ENCODE measurements around the gene ITLN2.
"Not testable (repeated sequence)": the region's sequence is repeated elsewhere in the genome, so short reads cannot be mapped to it uniquely, and the experiment has no call there.

ITLN2 gene

DNA sequence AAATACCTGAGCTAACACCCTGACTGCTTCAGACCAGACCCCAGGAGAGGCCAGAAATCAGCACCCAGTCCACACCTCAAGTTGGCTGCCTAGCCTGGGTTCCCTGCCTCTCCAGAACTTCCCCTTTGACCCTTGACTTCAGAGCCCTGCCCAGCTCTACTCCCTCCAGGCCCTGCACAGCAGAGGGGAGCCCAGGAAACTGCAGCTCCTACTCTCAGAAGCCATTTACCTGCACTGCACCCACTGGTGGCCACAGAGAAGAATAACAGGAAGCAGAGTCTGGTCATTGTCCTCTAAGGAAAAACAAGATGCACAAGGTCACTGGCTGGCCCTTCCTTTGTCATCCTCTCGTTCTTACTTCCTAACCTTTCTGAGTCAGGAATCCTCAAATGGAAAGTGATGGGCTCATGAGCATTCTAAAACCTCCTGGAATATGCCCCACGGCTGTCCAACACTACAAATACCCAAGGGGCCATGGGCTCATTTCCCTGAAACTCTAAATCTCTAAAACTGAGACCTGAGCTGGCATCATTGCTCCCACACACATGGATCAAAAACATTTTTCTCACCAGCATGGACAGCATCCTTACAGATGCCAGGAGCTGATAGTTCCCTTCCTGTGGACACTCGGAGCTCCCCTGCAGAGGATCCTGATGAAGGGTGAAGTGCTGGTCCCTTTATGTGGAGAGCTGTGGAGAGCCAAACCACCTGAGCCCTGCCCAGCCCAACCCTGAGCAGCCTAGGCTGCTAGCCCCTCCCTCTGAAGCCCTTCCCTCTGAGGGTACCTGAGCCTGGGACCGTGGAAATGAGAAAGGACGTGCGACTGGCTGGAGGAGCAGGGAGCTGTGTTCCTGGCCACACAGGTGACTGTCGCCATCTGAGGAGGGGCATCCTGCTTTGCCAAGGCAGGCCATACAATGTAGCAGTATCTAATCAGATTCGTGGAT is at the start of gene ITLN2:
Gene ITLN2, minus strand, starts transcription at position 652 of the 947 bp plus-strand sequence. Its CDS starts 68 bp downstream, at position 584.
- no peaks in the 10 kb centered on the region for H3K36me3 ChIP-seq (ENCODE audit: control insufficient read depth, insufficient read depth, low read length)
- H3K9me3 ChIP-seq (ENCODE audit: control insufficient read depth, low read length) = no peaks in the 10 kb centered on the region
- H3K4me3 ChIP-seq (ENCODE audit: low read length) = no peak within 1 kb of the TSS
- peaks cover 6% of the 10 kb centered on the region for H3K27me3 ChIP-seq (ENCODE audit: control insufficient read depth, insufficient read depth, low read length)
- peaks cover 5% of the 10 kb centered on the region for H3K4me1 ChIP-seq (ENCODE audit: control insufficient read depth, insufficient read depth, low read length)
- H3K9ac ChIP-seq (ENCODE audit: low read length) = no peak within 1 kb of the TSS

DNA sequence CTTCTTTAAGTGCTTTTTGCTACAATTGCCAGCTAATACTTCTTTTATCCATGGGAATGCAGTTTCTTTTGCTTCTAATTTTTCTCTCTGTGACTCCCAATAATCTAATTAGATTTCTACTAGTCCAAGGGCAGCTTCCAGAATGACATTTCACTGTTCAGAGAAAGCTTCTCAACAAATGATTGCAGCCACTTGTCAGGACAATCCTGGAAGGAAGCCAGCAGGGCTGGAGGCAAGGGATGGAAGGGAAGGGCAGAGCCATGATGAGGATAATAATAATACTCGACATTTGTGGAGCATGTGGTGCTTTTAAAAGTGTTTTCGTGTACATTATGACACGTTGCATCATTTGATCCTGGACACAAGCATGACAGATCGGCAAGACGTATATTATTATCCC is 46.9 kb upstream of the ITLN2 start:
- Histone ChIP-seq H3K9me3 (ENCODE audit: control insufficient read depth, low read length) (no peaks in the 10 kb centered on the region), H3K4me1 (ENCODE audit: control insufficient read depth, insufficient read depth, low read length) (peaks cover 17% of the 10 kb centered on the region), H3K36me3 (ENCODE audit: control insufficient read depth, insufficient read depth, low read length) (peaks cover 13% of the 10 kb centered on the region), H3K27me3 (ENCODE audit: control insufficient read depth, insufficient read depth, low read length) (no peaks in the 10 kb centered on the region), H3K9ac (ENCODE audit: low read length) (no peak overlapping the region), H3K4me3 (ENCODE audit: low read length) (no peak overlapping the region)

GRCh38 chr1:161000736-161001480 is 46.3 kb upstream of the ITLN2 start:
- Histone ChIP-seq H3K4me1 (ENCODE audit: control insufficient read depth, insufficient read depth, low read length) (peaks cover 15% of the 10 kb centered on the region), H3K9ac (ENCODE audit: low read length) (no peak overlapping the region), H3K4me3 (ENCODE audit: low read length) (no peak overlapping the region), H3K9me3 (ENCODE audit: control insufficient read depth, low read length) (no peaks in the 10 kb centered on the region), H3K36me3 (ENCODE audit: control insufficient read depth, insufficient read depth, low read length) (peaks cover 13% of the 10 kb centered on the region), H3K27me3 (ENCODE audit: control insufficient read depth, insufficient read depth, low read length) (no peaks in the 10 kb centered on the region)

GRCh38 chr1:160999376-160999775 is 44.8 kb upstream of the ITLN2 start:
- H3K9me3 ChIP-seq (ENCODE audit: control insufficient read depth, low read length) = no peaks in the 10 kb centered on the region
- H3K4me1 ChIP-seq (ENCODE audit: control insufficient read depth, insufficient read depth, low read length) = peaks cover 14% of the 10 kb centered on the region
- no peak overlapping the region for H3K9ac ChIP-seq (ENCODE audit: low read length)
- H3K27me3 ChIP-seq (ENCODE audit: control insufficient read depth, insufficient read depth, low read length) = no peaks in the 10 kb centered on the region
- peaks cover 13% of the 10 kb centered on the region for H3K36me3 ChIP-seq (ENCODE audit: control insufficient read depth, insufficient read depth, low read length)
- no peak overlapping the region for H3K4me3 ChIP-seq (ENCODE audit: low read length)

- Histone ChIP-seq H3K36me3 (ENCODE audit: control insufficient read depth, insufficient read depth, low read length) (peaks cover 13% of the 10 kb centered on the region), H3K27me3 (ENCODE audit: control insufficient read depth, insufficient read depth, low read length) (no peaks in the 10 kb centered on the region), H3K4me3 (ENCODE audit: low read length) (no peak overlapping the region), H3K4me1 (ENCODE audit: control insufficient read depth, insufficient read depth, low read length) (peaks cover 14% of the 10 kb centered on the region), H3K9me3 (ENCODE audit: control insufficient read depth, low read length) (no peaks in the 10 kb centered on the region), H3K9ac (ENCODE audit: low read length) (peak overlapping the region; percentile 11)
Observed at GRCh38 chr1:160997323-160998038, 42.9 kb upstream of the ITLN2 start.

DNA sequence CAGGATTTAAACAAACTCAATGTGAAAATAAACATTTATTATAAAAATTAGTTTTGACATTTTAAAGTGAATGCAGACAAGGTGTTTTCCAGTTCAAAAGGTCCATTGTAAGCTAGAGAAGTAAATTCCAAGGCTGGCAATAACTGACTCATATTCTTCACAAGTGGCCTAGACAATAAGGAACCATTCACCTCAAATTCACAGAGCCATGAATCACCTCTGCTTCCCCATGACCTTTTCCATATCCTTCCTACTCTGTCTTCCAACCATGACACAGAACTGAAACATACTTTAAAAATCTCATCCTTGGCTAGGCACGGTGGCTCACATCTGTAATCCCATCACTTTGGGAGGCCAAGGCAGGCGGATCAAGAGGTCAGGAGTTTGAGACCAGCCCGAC is 41.6 kb upstream of the ITLN2 start:
- Histone ChIP-seq H3K27me3 (ENCODE audit: control insufficient read depth, insufficient read depth, low read length) (no peaks in the 10 kb centered on the region), H3K4me3 (ENCODE audit: low read length) (no peak overlapping the region), H3K4me1 (ENCODE audit: control insufficient read depth, insufficient read depth, low read length) (peaks cover 14% of the 10 kb centered on the region), H3K36me3 (ENCODE audit: control insufficient read depth, insufficient read depth, low read length) (peaks cover 13% of the 10 kb centered on the region), H3K9ac (ENCODE audit: low read length) (no peak overlapping the region), H3K9me3 (ENCODE audit: control insufficient read depth, low read length) (no peaks in the 10 kb centered on the region)

GRCh38 chr1:160993544-160994193 is 39.1 kb upstream of the ITLN2 start:
- H3K4me3 ChIP-seq (ENCODE audit: low read length) = no peak overlapping the region
- H3K9ac ChIP-seq (ENCODE audit: low read length) = no peak overlapping the region
- H3K36me3 ChIP-seq (ENCODE audit: control insufficient read depth, insufficient read depth, low read length) = no peaks in the 10 kb centered on the region
- peaks cover 14% of the 10 kb centered on the region for H3K4me1 ChIP-seq (ENCODE audit: control insufficient read depth, insufficient read depth, low read length)
- H3K9me3 ChIP-seq (ENCODE audit: control insufficient read depth, low read length) = no peaks in the 10 kb centered on the region
- no peaks in the 10 kb centered on the region for H3K27me3 ChIP-seq (ENCODE audit: control insufficient read depth, insufficient read depth, low read length)

- not testable (repeated sequence) for H3K27me3 ChIP-seq (ENCODE audit: control insufficient read depth, insufficient read depth, low read length); H3K4me1 ChIP-seq (ENCODE audit: control insufficient read depth, insufficient read depth, low read length); H3K9me3 ChIP-seq (ENCODE audit: control insufficient read depth, low read length); H3K36me3 ChIP-seq (ENCODE audit: control insufficient read depth, insufficient read depth, low read length); H3K9ac ChIP-seq (ENCODE audit: low read length); H3K4me3 ChIP-seq (ENCODE audit: low read length)
Observed at GRCh38 chr1:160992036-160992435, 37.4 kb upstream of the ITLN2 start.

GRCh38 chr1:160987359-160988050 is 32.9 kb upstream of the ITLN2 start:
- Histone ChIP-seq H3K27me3 (ENCODE audit: control insufficient read depth, insufficient read depth, low read length) (no peaks in the 10 kb centered on the region), H3K9ac (ENCODE audit: low read length) (no peak overlapping the region), H3K4me3 (ENCODE audit: low read length) (no peak overlapping the region), H3K36me3 (ENCODE audit: control insufficient read depth, insufficient read depth, low read length) (no peaks in the 10 kb centered on the region), H3K4me1 (ENCODE audit: control insufficient read depth, insufficient read depth, low read length) (no peaks in the 10 kb centered on the region), H3K9me3 (ENCODE audit: control insufficient read depth, low read length) (no peaks in the 10 kb centered on the region)

DNA sequence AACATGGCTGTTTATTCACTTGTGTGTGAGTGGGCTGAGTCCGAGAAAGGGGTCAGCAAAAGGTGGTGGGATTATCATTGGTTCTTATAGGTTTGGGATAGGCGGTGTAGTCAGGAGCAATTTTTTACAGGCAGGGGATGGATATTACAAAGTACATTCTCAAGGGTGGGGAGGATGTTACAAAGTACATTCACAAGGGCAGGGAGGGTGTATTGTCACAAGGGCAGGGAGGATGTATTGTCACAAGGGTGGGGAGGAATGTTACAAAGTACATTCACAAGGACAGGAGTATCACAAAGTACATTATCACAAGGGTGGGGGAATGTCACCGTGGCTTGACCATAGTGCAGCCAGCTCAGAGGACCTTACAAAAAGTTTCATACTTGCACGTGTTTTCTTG is 31.1 kb upstream of the ITLN2 start:
- H3K27me3 ChIP-seq (ENCODE audit: control insufficient read depth, insufficient read depth, low read length) = peaks cover 16% of the 10 kb centered on the region
- H3K36me3 ChIP-seq (ENCODE audit: control insufficient read depth, insufficient read depth, low read length) = no peaks in the 10 kb centered on the region
- H3K9me3 ChIP-seq (ENCODE audit: control insufficient read depth, low read length) = no peaks in the 10 kb centered on the region
- H3K4me3 ChIP-seq (ENCODE audit: low read length) = no peak overlapping the region
- H3K4me1 ChIP-seq (ENCODE audit: control insufficient read depth, insufficient read depth, low read length) = no peaks in the 10 kb centered on the region
- no peak overlapping the region for H3K9ac ChIP-seq (ENCODE audit: low read length)

Measured in mucosa of stomach (tissue), 1 donor.